A549 (cell line): ENCODE measurements around the gene TLDC2. TPM values are rescaled to one million over a fixed set of nuclear protein-coding genes. Genes with fewer than 3 reads are reported as not detected.

ENCODE experiments used
- ATAC-seq, 2 experiments: fragments of 200-7000 bp in 1 of 2; fragments of >200 bp in 1 of 2; cut with Nextera tagmentation in 1 of 2; cut with Tn5 transposase in 1 of 2; 3 replicates each; pipeline versions ENCODE4 v1.8.0 to v1.9.1; 2018 to 2020; ENCODE audit warnings: mild to moderate bottlenecking in 1 of 2, moderate library complexity in 1 of 2
- CTCF ChIA-PET: fragments of 300-600 bp; sonication (Branson Sonifier 250); formaldehyde crosslinking; extraction: SDS; loops from one replicate; lab custom pipeline; 2021; ENCODE audit warnings: antibody characterized with exemption, inconsistent platforms; lab: Yijun Ruan, JAX
- POLR2A ChIA-PET: fragments of 350-600 bp; formaldehyde crosslinking; extraction: SDS; loops from one replicate; lab custom pipeline; 2021; ENCODE audit warnings: antibody characterized with exemption, inconsistent platforms; lab: Yijun Ruan, JAX
- DNase-seq, 2 experiments: peaks; one replicate each; pipeline versions ENCODE4 v3.0.0 to v3.0.0-alpha.2; 2011 to 2016; ENCODE audit warnings: low read depth in 1 of 2, low spot score in 1 of 2
- FAIRE-seq: peaks from 2 replicates; lab custom pipeline; 2011; peaks lifted over from hg19 to GRCh38; lab: Jason Lieb, UNC
- H3K27ac ChIP-seq, 2 experiments: fragments of >200 bp; sonication (Bioruptor Twin); formaldehyde crosslinking; 3 replicates each; pipeline ENCODE4 v1.5.1; 2016 to 2017
- H3K4me1 ChIP-seq: fragments of >200 bp; sonication (Bioruptor Twin); formaldehyde crosslinking; 3 replicates; pipeline ENCODE4 v1.6.1; 2016
- H3K4me2 ChIP-seq: fragments of >200 bp; sonication (Bioruptor Twin); formaldehyde crosslinking; 3 replicates; pipeline ENCODE4 v1.6.1; 2016
- H3K4me3 ChIP-seq: fragments of >200 bp; sonication (Bioruptor Twin); formaldehyde crosslinking; 3 replicates; pipeline ENCODE4 v1.5.1; 2016
- H3K9me3 ChIP-seq: fragments of >200 bp; sonication (Bioruptor Twin); formaldehyde crosslinking; 3 replicates; pipeline ENCODE4 v1.6.1; 2016
- EHF ChIP-seq: fragments of 250-450 bp; sonication (Bioruptor Pico); IDR thresholded peaks from 2 replicates; pipeline ENCODE4 v1.5.0; 2020; ENCODE audit warnings: mild to moderate bottlenecking
- FOXS1 ChIP-seq: fragments of 250-450 bp; sonication (Bioruptor Pico); IDR thresholded peaks from 2 replicates; pipeline ENCODE4 v1.5.0; 2020; ENCODE audit warnings: mild to moderate bottlenecking, moderate library complexity
- HEYL ChIP-seq: fragments of 250-450 bp; sonication (Bioruptor Pico); IDR thresholded peaks from 2 replicates; pipeline ENCODE4 v1.8.0; 2021; ENCODE audit warnings: mild to moderate bottlenecking, moderate library complexity
- HOXA7 ChIP-seq: fragments of 250-450 bp; sonication (Bioruptor Pico); IDR thresholded peaks from 2 replicates; pipeline ENCODE4 v1.5.0; 2020; ENCODE audit warnings: mild to moderate bottlenecking, moderate library complexity
- HOXB5 ChIP-seq: fragments of 250-450 bp; sonication (Bioruptor Pico); IDR thresholded peaks from 2 replicates; pipeline ENCODE4 v1.5.0; 2020; ENCODE audit warnings: mild to moderate bottlenecking, moderate library complexity
- MAFK ChIP-seq: fragments of 450-650 bp; IDR thresholded peaks from 2 replicates; pipeline ENCODE4 v1.6.1; 2014; ENCODE audit not compliant: partially characterized antibody
- PHF8 ChIP-seq: fragments of 200-600 bp; sonication (generic); IDR thresholded peaks from 2 replicates; pipeline ENCODE4 v1.6.1; 2016; ENCODE audit warnings: low read depth, mild to moderate bottlenecking, antibody characterized with exemption, moderate library complexity, borderline replicate concordance
- RCOR1 ChIP-seq: fragments of 150-350 bp; IDR thresholded peaks from 2 replicates; pipeline ENCODE4 v1.6.1; 2014; ENCODE audit warnings: antibody characterized with exemption, low read length, low read depth
- RNF2 ChIP-seq: fragments of 200-600 bp; sonication (generic); IDR thresholded peaks from 2 replicates; pipeline ENCODE4 v1.6.1; 2016; ENCODE audit warnings: low read depth, mild to moderate bottlenecking, antibody characterized with exemption, moderate library complexity, borderline replicate concordance
- SMC3 ChIP-seq: fragments of >200 bp; sonication (Bioruptor Twin); formaldehyde crosslinking; IDR thresholded peaks from 3 replicates; pipeline ENCODE4 v1.6.1; 2018; ENCODE audit warnings: inconsistent platforms
- SREBF2 ChIP-seq: fragments of 450-650 bp; IDR thresholded peaks from 2 replicates; pipeline ENCODE4 v1.6.1; 2014; ENCODE audit warnings: mild to moderate bottlenecking, moderate library complexity
- TFCP2L1 ChIP-seq: fragments of 250-450 bp; sonication (Bioruptor Pico); IDR thresholded peaks from 2 replicates; pipeline ENCODE4 v1.5.0; 2021; ENCODE audit warnings: mild to moderate bottlenecking
- WGBS: methylation state at CpG from one replicate; pipeline ENCODE4 v1.1.6; 2017; ENCODE audit errors: missing lambda C conversion rate; 5-methylcytosine and 5-hydroxymethylcytosine counted together
- polyA plus RNA-seq, 4 experiments: library from polyadenylated mRNA; depleted of rRNA in 3 of 4; stranded (reverse); fragments of >200 nt; fragmentation: RNase III in 1 of 4; extraction: RNeasy Plus Mini Kit Qiagen cat#74134 plus additional on column Dnase treatment in 1 of 4; gene quantifications; 2 replicates in 3 of 4; 3 replicates in 1 of 4; pipeline ENCODE4 v1.2.3, GENCODE V29; 2011 to 2017
- TF ChIP-seq, protein P1 (sequence below): IDR thresholded peaks from 2 replicates; pipeline ENCODE4 v1.6.1; 2012
- TF ChIP-seq, protein P2 (sequence below): IDR thresholded peaks from 2 replicates; pipeline ENCODE4 v1.6.1; 2012; ENCODE audit warnings: low read depth, borderline replicate concordance
- TF ChIP-seq, protein P3 (sequence below): fragments of 150-350 bp; IDR thresholded peaks from 2 replicates; pipeline ENCODE4 v1.6.1; 2014; ENCODE audit warnings: low read depth, mild to moderate bottlenecking, low read length
- TF ChIP-seq, protein P4 (sequence below): fragments of >200 bp; sonication (Bioruptor Twin); formaldehyde crosslinking; IDR thresholded peaks from 2 replicates; pipeline ENCODE4 v1.6.1; 2016
- TF ChIP-seq, protein P5 (sequence below): fragments of 450-650 bp; IDR thresholded peaks from 2 replicates; pipeline ENCODE4 v1.6.1; 2014; ENCODE audit warnings: antibody characterized with exemption

The TLDC2 gene
- polyA plus RNA-seq, 2 of the 4 experiments (the other 2 are of a cell fraction), result 0.17 TPM; not detected in 1

DNA sequence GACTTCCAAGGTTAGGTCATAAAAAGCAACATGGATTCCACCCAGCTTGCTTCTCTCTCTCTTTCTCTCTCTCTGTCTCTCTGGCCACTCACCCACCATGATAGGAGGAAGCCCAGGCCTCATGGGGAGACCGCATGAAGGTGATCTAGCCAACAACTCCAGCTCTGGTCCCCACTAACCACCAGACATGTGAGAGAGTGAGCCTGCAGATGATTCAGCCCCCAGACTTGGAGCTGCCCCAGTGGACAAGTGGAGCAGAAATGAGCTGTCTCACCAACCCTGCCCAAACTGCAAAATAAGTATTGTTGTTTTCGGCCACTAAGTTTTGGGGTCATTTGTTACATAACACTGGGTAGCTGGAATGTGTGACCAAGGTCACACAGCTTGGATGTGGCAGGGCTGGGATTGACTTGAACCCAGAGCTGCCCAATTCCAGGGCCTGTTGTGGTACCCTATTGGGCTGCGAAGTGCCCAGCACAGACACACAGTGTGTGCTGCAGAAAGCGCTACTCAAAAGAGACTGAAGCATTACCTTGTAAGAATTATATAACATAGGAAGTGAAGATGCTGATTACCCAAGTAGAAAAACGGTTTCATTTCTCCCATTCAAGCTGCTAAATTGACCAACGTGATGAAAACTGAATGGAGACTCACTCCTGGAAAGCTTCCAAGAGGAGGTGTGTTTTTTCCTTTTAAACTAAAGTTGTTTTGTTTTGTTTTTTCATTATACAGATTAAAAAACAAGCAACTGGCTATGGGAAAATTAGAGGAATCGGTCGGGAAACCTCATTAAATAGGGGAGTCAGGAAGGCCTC, 9.1 kb upstream of the TLDC2 start:
- FAIRE-seq, result no peak
- no peak overlapping the region for H3K4me3 ChIP-seq
- CTCF ChIA-PET, result interaction anchor here (0.7 to 1.7 kb wide), 10 partner anchors 8 to 711 kb away, joined by 3 to 6 read pairs (median 4); no protein-coding TSS in a partner anchor
- H3K4me1 ChIP-seq, result peaks cover 7% of the 10 kb centered on the region; the same call in 2 of the 3 replicates
- H3K27ac ChIP-seq, result no peak overlapping the region
- no peak overlapping the region for H3K4me2 ChIP-seq
- TF ChIP-seq HOXB5 (CRISPR knock-in tag) (no peak), TFCP2L1 (CRISPR knock-in tag) (no peak), PHF8 (no peak), EHF (no peak), SMC3 (no peak), RNF2 (no peak), HOXA7 (CRISPR knock-in tag) (no peak), SREBF2 (no peak), HEYL (CRISPR knock-in tag) (no peak), MAFK (no peak), RCOR1 (no peak), FOXS1 (CRISPR knock-in tag) (no peak)
- TF ChIP-seq, protein P1, sequence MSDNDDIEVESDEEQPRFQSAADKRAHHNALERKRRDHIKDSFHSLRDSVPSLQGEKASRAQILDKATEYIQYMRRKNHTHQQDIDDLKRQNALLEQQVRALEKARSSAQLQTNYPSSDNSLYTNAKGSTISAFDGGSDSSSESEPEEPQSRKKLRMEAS, result no peak
- TF ChIP-seq, protein P2, sequence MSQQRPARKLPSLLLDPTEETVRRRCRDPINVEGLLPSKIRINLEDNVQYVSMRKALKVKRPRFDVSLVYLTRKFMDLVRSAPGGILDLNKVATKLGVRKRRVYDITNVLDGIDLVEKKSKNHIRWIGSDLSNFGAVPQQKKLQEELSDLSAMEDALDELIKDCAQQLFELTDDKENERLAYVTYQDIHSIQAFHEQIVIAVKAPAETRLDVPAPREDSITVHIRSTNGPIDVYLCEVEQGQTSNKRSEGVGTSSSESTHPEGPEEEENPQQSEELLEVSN, result no peak
- TF ChIP-seq, protein P3, sequence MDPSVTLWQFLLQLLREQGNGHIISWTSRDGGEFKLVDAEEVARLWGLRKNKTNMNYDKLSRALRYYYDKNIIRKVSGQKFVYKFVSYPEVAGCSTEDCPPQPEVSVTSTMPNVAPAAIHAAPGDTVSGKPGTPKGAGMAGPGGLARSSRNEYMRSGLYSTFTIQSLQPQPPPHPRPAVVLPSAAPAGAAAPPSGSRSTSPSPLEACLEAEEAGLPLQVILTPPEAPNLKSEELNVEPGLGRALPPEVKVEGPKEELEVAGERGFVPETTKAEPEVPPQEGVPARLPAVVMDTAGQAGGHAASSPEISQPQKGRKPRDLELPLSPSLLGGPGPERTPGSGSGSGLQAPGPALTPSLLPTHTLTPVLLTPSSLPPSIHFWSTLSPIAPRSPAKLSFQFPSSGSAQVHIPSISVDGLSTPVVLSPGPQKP, result no peak
- TF ChIP-seq, protein P4, sequence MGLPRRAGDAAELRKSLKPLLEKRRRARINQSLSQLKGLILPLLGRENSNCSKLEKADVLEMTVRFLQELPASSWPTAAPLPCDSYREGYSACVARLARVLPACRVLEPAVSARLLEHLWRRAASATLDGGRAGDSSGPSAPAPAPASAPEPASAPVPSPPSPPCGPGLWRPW, result no peak
- TF ChIP-seq, protein P5, sequence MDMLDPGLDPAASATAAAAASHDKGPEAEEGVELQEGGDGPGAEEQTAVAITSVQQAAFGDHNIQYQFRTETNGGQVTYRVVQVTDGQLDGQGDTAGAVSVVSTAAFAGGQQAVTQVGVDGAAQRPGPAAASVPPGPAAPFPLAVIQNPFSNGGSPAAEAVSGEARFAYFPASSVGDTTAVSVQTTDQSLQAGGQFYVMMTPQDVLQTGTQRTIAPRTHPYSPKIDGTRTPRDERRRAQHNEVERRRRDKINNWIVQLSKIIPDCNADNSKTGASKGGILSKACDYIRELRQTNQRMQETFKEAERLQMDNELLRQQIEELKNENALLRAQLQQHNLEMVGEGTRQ, result no peak
- TF ChIP-seq, all 56 proteins: peak for 0
- no peak for ATAC-seq
- POLR2A ChIA-PET, result no interaction called here
- no peaks in the 10 kb centered on the region for H3K9me3 ChIP-seq
- no peak for DNase-seq
- 80% methylated on average over 8 of the region's 8 CpGs for WGBS

DNA sequence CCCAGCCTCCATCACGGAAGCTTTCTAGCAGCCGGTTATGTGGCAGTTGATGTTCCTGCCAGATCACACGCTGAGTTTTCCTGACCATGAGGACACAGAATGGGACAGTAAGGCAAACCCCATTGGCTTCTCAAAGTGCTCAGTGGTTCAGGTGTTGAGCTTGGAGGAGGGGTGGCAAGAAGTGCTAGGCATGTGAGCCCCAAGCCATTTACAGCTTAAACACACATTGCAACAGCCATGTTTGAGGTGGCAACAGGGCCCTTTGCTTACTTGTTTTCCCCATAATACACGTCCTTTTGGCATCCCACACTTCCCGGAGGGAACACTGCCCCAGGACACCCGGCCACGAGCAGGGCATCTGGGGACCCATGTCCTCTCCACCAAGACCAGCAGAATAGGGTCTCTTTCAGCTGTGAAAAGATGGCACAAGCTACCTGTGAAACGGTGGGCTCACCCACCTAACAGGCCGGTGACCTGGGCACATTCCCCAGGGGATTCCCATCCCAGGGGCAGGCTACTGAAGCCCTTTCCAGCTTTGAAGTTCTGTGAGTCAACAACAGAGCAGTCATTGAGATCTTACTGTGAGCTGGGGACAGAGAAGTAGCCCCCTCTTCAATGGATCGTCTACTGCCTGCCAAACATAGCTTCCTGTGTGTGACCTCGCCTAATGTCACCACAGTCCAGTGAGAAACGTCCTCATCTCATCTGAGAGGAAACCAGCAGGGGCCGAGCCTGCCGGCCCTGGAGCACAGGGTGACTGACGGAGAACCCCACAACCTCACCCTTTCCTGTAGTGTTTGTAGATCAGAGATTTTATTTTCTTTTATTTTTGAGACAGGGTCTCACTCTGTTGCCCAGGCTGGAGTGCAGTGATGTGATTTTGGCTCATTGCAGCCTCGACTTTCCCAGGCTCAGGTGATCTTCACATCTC, 4.0 kb upstream of the TLDC2 start:
- TF ChIP-seq PHF8, result no peak
- DNase-seq, result no peak
- H3K4me3 ChIP-seq, result no peak overlapping the region
- WGBS, result 67% methylated on average over 16 of the region's 16 CpGs
- no peak for ATAC-seq
- CTCF ChIA-PET, result interaction anchor here (1.0 to 2.7 kb wide), 10 partner anchors 8 to 266 kb away, joined by 3 to 19 read pairs (median 4); partner anchors contain the start of genes DSN1 and RAB5IF
- H3K4me1 ChIP-seq, result no peaks in the 10 kb centered on the region
- FAIRE-seq, result no peak
- no peak overlapping the region for H3K4me2 ChIP-seq
- no peaks in the 10 kb centered on the region for H3K9me3 ChIP-seq
- H3K27ac ChIP-seq, result no peak overlapping the region
- POLR2A ChIA-PET, result no interaction called here
